Measurements from ENCODE around the gene SYNGR3.

DNA sequence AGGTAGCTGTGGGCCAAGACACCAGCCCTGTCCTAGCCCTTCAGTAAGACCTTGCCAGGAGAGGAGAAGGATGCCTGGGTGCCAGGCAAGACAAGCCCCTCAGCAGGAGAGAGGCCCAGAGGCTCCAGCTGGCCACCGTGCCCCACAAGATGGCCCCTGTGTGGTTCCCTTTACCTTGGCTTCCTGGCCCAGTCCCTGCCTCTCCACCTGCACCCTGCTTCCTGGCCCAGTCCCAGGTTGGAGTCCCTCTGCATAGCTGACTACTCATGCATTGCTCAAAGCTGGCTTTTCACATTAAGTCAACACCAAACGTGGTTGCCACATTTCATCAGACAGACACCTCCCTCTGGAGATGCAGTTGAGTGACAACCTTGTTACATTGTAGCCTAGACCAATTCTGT lies 4.0 kb downstream of the SYNGR3 start:
- TF ChIP-seq POLR2A (IDR thresholded peaks at IDR 0.05; ENCODE audit: low read depth, low read length): no peak
- no peak for TF ChIP-seq SPI1 (IDR thresholded peaks at IDR 0.05; ENCODE audit: low read depth, low read length)
- TF ChIP-seq TAF1 (IDR thresholded peaks at IDR 0.05; ENCODE audit: low read depth, low read length): no peak

Data from GM12891 (cell line).